ENCODE measurements around the gene FOXD2.

FOXD2 gene

GRCh38 chr1:47487332-47487731, 49.5 kb downstream of the FOXD2 start:
- no peak for DNase-seq (ENCODE audit: low read depth)
- no peak for TF ChIP-seq CTCF (IDR thresholded peaks at IDR 0.05; ENCODE audit: control insufficient read depth, extremely low read depth, insufficient read depth)
- no peak overlapping the region for H3K4me3 ChIP-seq (ENCODE audit: low read depth, low read length)

- TF ChIP-seq CTCF (IDR thresholded peaks at IDR 0.05; ENCODE audit: control insufficient read depth, extremely low read depth, insufficient read depth): no peak
- no peak for DNase-seq (ENCODE audit: low read depth)
- no peak overlapping the region for H3K4me3 ChIP-seq (ENCODE audit: low read depth, low read length)
Measured at GRCh38 chr1:47487850-47488450, 50.1 kb downstream of the FOXD2 start.
